CD4-positive, alpha-beta T cell treated with Interleukin-6 for 4 hours (primary cell): ENCODE measurements around the gene GNG7.
A peak's percentile ranks its signal among the peaks of the same experiment; 100 is the strongest.
"Not testable (repeated sequence)": the region's sequence is repeated elsewhere in the genome, so short reads cannot be mapped to it uniquely, and the experiment has no call there.

Source experiments
- DNase-seq: peaks from one replicate; pipeline ENCODE4 v3.0.0-alpha.2; 2020; ENCODE audit warnings: mixed read lengths

GNG7 gene

GRCh38 chr19:2495651-2496316 lies 206.7 kb downstream of the GNG7 start:
- DNase-seq, result no peak

DNA sequence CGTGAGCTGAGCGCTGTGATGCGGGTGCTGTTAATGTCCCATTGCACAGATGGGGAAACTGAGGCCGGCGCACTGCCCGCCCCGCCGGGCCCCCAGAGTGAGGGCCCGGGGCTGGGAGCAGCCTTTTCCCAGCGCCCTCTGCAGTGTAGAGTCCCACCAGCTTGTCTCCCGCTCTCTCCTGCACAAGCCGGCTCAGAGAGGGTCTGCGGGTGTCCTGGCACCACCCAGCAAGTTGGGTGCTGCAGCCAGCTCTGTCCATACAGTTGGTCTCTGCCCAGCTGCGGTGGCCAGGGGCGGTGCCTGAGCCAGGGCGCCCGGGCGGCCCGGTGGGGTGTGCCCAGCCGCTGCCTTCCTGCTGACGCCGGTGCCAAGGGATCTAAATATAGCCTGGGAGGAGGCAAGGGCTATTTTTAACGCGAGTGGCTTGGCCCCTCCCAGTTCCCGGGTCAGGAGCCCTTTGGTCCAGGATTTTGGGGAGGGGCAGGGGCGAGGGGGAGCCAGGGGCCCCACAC lies 207.3 kb downstream of the GNG7 start:
- DNase-seq, result peak; percentile 28

DNA sequence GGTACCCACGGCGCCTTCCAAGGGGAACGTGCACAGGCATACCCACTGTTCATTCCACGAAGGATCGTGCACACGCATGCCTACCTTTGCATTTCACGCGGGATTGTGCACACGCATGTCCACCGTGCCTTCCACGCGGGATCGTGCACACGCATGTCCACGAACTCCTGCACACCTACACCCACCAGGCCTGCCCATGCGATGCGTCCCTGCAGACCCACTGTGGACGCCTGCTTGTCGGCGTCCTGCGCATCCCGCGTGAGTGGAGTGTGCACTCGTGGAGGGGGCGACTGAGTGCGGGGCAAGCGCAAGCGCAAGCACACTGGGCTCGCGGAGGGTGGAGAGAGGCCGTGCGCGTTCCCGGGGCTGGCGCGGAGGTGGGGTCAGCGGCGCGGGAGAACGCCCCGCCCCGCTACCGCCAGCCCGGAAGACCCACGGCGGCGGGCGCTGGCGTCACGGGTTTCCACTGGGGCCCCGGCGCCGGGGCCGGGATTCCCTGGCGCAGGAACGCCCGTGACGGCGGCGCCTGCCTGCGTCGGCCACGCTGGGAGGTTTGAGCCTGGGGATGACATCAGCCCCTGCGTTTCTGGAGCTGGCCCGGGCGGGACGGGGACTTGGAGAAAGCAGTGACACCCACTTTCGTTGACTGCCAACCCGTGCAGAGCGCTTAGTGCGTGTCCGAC lies 207.9 kb downstream of the GNG7 start:
- DNase-seq, result peak; percentile 59

- no peak for DNase-seq
These were observed 208.4 kb downstream of the GNG7 start for GRCh38 chr19:2494084-2494446.

DNA sequence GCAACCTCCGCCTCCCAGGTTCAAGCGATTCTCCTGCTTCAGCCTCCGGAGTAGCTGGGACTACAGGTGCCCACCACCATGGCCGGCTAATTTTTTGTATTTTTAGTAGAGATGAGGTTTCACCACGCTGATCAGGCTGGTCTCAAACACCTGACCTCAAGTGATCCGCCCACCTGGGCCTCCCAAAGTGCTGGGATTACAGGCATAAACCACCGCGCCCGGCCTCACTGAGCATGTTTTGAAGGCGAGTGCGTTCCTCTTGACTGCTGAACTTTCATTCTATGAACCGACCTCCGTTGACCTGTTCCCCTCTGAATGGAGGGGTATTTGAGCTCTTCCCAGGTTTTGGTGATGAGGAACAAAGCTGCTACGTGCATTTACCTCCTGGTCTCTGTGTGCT lies 209.0 kb downstream of the GNG7 start:
- not testable (repeated sequence) for DNase-seq

DNA sequence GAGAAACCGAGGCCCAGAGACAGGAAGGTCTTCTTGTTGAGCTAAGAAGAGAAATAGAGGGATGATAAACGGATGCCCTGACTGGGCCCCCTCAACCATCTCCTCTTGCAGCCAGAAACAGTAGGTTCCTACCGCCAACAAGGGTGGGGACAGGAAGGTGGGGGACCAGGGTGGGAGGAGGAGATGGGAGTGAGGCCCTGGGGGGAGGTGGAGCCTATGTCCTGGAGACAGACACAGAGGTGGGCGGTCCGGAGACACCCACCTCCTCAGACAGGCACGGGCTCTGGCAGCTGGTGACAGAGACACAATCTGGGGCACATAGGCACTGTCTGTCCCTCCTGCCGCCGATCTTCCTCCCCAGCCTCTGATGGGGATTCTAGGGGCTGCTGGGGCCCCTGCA lies 209.6 kb downstream of the GNG7 start:
- DNase-seq, result no peak

GRCh38 chr19:2491130-2491801 lies 211.2 kb downstream of the GNG7 start:
- no peak for DNase-seq

GRCh38 chr19:2490659-2491058 lies 211.8 kb downstream of the GNG7 start:
- DNase-seq, result no peak

- no peak for DNase-seq
These were observed 213.4 kb downstream of the GNG7 start for GRCh38 chr19:2488942-2489731.

GRCh38 chr19:2488405-2488941 lies 214.0 kb downstream of the GNG7 start:
- no peak for DNase-seq

DNA sequence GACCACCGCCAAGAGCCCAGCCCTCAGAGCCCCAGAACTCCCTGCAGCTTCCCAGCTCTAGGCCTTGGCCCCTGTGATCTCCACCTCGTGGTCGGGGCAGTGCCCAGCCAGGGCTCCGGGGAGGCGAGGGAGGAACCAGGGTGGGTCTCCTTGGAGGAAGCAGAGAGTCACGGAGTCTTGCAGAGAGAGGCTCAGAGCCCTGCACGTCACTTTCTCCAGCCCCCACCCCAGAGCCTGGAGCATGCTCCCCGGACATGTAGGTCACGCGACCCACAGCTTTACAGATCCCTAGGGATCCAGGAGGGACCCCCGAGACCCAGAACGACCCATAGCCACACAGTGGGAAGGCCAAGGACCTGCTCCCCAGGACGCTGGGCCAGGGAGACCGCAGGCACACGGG lies 214.7 kb downstream of the GNG7 start:
- no peak for DNase-seq

DNA sequence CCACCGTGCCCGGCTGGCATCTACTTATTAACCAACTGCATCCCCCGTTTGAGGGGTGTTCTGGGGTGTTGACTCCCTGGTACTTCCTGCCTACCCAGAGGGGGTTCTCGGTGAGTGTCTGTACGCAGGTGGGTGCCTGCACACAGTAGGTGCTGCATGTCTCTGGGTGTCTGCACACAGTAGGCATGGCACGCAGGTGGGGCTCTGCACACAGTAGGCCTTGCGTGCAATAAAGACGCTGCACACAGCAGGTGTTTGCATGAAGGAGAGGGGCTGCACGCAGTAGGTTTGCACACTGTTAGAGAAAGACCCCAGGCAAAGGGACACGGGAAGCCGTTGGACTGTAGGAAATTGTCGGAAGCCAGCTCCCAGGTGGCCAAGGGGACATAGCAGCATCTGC lies 215.4 kb downstream of the GNG7 start:
- DNase-seq, result no peak

DNA sequence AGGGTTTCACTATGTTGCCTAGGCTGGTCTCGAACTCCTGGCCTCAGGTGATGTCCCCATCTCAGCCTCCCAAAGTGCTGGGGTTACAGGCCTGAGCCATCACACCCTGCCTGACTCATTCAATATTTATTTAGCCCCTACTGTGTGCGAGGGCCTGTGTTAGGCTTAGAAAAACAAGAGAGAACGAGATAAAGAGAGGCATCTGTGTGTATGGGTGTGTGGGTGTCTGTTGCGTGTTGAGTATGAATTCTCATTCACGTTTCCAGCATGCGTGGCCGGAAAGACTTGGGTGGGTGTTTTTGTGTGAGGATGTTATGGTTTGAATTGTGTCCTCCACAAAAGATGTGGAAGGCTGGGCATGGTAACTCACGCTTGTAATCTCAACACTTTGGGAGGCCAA lies 217.1 kb downstream of the GNG7 start:
- no peak for DNase-seq

GRCh38 chr19:2484178-2484937 lies 218.1 kb downstream of the GNG7 start:
- no peak for DNase-seq

DNA sequence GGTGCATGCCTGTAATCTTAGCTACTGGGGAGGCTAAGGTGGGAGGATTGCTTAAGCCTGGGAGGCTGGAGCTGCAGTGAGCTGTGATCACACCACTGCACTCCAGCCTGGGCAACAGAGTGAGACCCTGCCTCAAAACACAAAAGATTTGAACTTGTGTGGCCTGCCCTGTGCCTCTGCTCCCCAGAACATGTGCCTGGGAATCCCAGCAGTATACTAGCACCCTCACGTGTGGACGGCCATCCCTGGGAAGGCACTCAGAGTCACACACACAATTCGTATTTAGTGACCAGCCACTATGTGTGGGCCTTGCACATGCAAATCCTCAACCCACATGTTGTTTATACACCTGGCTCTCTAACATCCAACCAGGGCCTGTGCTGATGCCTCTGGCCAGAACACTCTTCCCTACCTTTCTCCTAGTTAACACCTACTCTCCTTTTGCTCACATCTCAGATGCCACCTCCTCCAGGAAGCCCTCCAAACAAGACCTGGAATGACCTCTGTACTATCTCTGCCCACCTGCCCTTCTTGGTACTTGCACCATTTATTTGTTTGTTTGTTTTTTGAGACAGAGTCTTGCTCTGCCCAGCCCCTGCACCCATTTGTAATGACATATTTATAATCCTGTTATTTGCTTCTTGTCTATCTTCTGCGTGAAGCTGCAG lies 218.9 kb downstream of the GNG7 start:
- no peak for DNase-seq

DNA sequence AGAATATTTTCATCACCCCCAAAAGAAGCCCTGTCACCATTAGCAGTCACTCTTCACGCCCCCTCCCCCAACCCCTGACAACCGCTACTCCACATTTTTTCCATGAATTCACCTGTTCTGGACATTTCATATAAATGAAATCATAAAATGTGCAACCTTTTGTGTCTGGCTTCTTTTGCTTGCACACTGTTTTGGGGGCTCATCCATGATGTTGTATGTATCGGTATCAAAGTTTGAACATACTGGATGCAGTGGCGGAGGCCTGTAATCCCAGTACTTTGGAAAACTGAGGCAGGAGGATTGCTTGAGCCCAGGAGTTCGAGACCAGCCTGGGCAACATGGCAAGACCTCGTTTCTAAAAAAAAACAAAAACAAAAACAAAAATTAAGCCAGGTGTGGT lies 219.4 kb downstream of the GNG7 start:
- DNase-seq, result no peak

DNA sequence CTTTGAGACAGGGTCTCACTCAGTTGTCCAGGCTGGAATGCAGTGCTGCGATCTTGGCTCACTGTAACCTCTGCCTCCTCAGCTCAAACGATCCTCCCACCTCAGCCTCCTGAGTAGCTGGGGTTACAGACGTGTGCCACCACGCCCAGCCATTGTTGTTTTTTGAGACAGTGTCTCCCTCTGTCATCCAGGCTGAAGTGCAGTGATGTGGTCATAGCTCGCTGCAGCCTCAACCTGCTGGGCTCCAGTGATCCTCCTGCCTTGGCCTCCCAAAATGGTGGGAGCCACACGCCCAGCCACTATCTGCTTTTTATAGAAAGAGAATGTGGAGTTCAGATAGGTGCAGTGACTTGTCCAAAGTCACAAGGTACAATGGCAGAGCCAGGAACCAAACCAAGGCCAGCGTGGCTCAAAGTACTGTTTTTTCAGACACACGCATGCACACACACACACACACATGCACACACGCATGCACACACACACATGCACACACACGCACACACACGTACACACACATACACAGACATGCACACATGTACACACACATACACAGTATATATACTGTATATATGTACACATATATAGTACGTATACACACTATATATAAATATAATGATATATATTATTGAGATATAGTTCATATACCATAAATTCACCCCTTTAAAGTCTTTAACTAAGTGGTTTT lies 220.0 kb downstream of the GNG7 start:
- DNase-seq, result no peak

DNA sequence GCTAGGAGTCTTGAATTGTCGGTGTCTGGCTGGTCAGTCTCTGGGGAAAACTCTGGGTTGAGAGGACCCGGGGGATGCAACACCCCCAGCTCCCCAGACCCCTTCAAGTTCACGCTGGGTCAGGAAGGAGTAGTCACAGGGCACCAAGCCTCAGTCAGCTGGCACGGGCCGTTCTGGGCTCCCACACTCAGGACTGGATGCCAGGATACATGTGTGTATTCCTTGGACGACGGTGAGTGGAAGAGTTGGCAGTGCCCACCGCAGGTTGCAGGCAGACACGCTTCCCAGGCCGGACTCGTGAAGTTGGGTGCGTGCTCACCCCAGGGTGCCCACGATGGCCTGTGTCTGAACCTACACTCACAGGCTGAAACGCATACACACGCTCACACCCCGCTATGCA lies 221.0 kb downstream of the GNG7 start:
- DNase-seq, result no peak

- peak; percentile 33 for DNase-seq
These were observed 222.8 kb downstream of the GNG7 start for GRCh38 chr19:2479556-2480194.

DNA sequence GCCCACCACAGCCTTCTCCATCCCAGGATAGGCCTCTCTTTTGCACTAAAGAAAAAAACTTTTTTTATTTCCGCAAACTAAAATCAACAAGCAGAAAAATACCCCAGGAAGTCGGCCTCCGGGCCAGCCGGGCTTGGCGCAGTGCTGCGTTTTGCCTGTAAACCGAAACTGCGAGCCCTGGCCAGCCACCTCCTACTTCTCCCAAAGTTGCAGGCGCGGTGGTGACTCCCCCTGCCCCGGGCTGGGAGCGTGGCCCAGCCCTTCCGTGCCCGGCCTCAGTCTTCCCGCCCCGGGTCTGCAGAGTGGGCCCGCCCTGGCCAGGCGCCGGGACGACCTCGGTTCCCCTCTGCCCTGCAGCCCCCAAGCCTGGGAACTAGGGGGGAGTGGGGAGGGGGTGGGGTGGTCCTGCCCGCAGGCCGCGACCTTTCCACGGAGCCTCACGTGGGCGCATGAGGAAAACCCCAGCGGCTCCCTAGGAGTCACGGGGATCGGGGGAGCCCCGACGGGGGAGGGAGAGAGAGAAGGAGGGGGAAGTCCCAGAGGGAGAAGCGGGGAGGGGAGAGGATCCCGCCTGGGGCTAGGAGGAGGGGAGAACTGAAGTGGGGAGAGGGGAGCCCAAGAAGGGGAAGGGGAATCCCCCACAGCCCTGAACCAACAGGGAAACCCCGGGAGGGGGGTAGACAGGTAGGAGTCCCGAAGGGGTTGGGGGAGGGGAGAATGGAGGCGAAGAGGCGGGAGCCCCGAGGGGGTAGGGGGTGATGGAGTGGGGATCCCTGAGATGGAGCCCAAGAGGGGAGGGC lies 223.5 kb downstream of the GNG7 start:
- peak; percentile 78 for DNase-seq
